Placental pericyte (primary cell): ENCODE results near the gene MYOC. TPM values are rescaled to one million over a fixed set of nuclear protein-coding genes. Genes with fewer than 3 reads are reported as not detected.

Source experiments
- total RNA-seq: library from RNA; depleted of rRNA; stranded (reverse); fragments of >200 nt; gene quantifications from 2 replicates; pipeline ENCODE4 v1.2.3, GENCODE V29; 2012

Gene MYOC
- total RNA-seq, result not detected in 2 replicates

GRCh38 chr1:171652234-171652822, at the start of gene MYOC:
TSS of gene MYOC (minus strand) at chr1:171652688. CDS start at chr1:171652611, 77 bp downstream.

DNA sequence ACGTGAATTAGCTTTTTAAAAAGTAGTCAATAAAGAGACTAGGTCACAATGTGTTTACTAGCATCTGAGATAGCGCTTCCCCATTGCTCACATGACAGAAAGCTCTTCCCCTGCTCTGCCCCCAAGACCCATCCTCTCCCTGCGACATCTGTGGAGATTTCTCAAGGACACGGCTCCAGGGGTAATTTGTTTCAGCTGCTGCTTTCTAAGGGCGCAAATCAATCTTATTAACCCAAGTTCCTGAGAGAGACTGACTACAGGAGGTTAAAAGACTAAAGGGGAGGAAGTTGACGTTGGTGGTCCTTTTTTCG, 30.4 kb downstream of the MYOC start, which contains the start of gene MYOCOS:
MYOCOS (plus strand) TSS at position 92 of the 311 bp plus-strand sequence. CDS start 1,641 bp downstream, outside the sequence.

Other genes with a start within 250 kb of the MYOC start
- gene PRRC2C, start 167.2 kb downstream of the MYOC start, total RNA-seq, result 50.6 and 73.2 TPM in 2 replicates
- gene MYOCOS, start 30.4 kb downstream of the MYOC start, total RNA-seq, result under 0.01 TPM in 1 of 2 replicates, not detected in the other
- gene VAMP4, start 89.4 kb upstream of the MYOC start, total RNA-seq, result 6.1 and 8.9 TPM in 2 replicates
- gene METTL13, start 129.0 kb upstream of the MYOC start, total RNA-seq, result 14.2 and 23.9 TPM in 2 replicates
- gene DNM3, start 188.8 kb upstream of the MYOC start, total RNA-seq, result 0.22 and 1.4 TPM in 2 replicates